Spleen (tissue), 11 donors: Measurements from ENCODE around the gene CREB3. TPM values are rescaled to one million over a fixed set of nuclear protein-coding genes. Genes with fewer than 3 reads are reported as not detected.

ENCODE experiments used
- DNase-seq: peaks from one replicate; pipeline ENCODE4 v3.0.0-alpha.2; 2020
- H3K27ac ChIP-seq, 8 donors: fragments of 200-600 bp; sonication (generic) in 7 of 8; 1 replicate in 4 of 8; 2 replicates in 4 of 8; pipeline versions ENCODE4 v1.5.0 to v1.8.0; 2016 to 2021; ENCODE audit warnings: inconsistent platforms in 4 of 8, mild to moderate bottlenecking in 4 of 8, moderate library complexity in 1 of 8
- H3K27me3 ChIP-seq, 7 donors: fragments of 200-600 bp; sonication (generic) in 6 of 7; replicated peaks in 1 of 7; 1 replicate in 4 of 7; 2 replicates in 3 of 7; pipeline versions ENCODE4 v1.5.0 to v1.8.0; 2016 to 2021; ENCODE audit warnings: inconsistent platforms in 3 of 7, mild to moderate bottlenecking in 1 of 7
- H3K36me3 ChIP-seq, 6 donors: fragments of 200-600 bp; sonication (generic) in 5 of 6; 1 replicate in 4 of 6; 2 replicates in 2 of 6; pipeline versions ENCODE4 v1.5.0 to v1.8.0; 2016 to 2021; ENCODE audit warnings: inconsistent platforms in 2 of 6
- H3K4me1 ChIP-seq, 6 donors: fragments of 200-600 bp; sonication (generic) in 5 of 6; 1 replicate in 3 of 6; 2 replicates in 3 of 6; pipeline versions ENCODE4 v1.5.0 to v1.8.0; 2016 to 2021; ENCODE audit warnings: inconsistent platforms in 3 of 6
- H3K4me3 ChIP-seq, 8 donors: fragments of 200-600 bp; sonication (generic) in 7 of 8; 1 replicate in 4 of 8; 2 replicates in 4 of 8; pipeline versions ENCODE4 v1.5.0 to v1.8.0; 2016 to 2021; ENCODE audit warnings: inconsistent platforms in 4 of 8, mild to moderate bottlenecking in 4 of 8, moderate library complexity in 2 of 8
- H3K9me3 ChIP-seq, 8 donors: fragments of 200-600 bp; sonication (generic) in 7 of 8; 1 replicate in 4 of 8; 2 replicates in 4 of 8; pipeline versions ENCODE4 v1.5.0 to v1.8.0; 2016 to 2021; ENCODE audit warnings: inconsistent platforms in 4 of 8
- POLR2A ChIP-seq, 3 donors: fragments of 450-650 bp; IDR thresholded peaks; one replicate each; pipeline ENCODE4 v1.5.1; 2017; ENCODE audit warnings: antibody characterized with exemption in 3 of 3, mild to moderate bottlenecking in 1 of 3
- POLR2AphosphoS5 ChIP-seq, 3 donors: sonication (generic); formaldehyde crosslinking; IDR thresholded peaks; one replicate each; pipeline ENCODE4 v1.5.1; 2017; ENCODE audit warnings: antibody characterized with exemption in 3 of 3
- WGBS, 5 donors: extraction: QIAGEN DNeasy Blood & Tissue Kit in 3 of 5; methylation state at CpG; one replicate each; pipeline versions ENCODE4 v1.1.5 to v1.1.7; 2013 to 2018; 5-methylcytosine and 5-hydroxymethylcytosine counted together
- intact Hi-C: fragments of 100-400 bp; cut with DNase I; formaldehyde crosslinking; loops from one replicate; pipeline ENCODE4 v1.15.0; 2023; ENCODE audit warnings: low total_unique reads
- polyA plus RNA-seq, 3 donors: library from polyadenylated mRNA; stranded (reverse); fragments of 200-250 nt; gene quantifications; one replicate each; pipeline ENCODE4 v1.2.1, GENCODE V29; 2013
- total RNA-seq, 7 donors: library from RNA; depleted of rRNA in 3 of 7; stranded (reverse); fragments of >200 nt in 3 of 7; fragmentation: NEBNext Ultra II Directional in 4 of 7; extraction: Animal tissue kit (Norgen Biotek cat#: 25700) in 4 of 7; gene quantifications; one replicate each; pipeline versions ENCODE4 v1.1.0 to v1.2.1, GENCODE V29; 2016 to 2021
- TF ChIP-seq, protein P1 (sequence below), 11 experiments: fragments of 200-600 bp in 7 of 11; fragments of 450-650 bp in 4 of 11; sonication (generic) in 4 of 11; IDR thresholded peaks in 8 of 11; conservative IDR thresholded peaks in 3 of 11; 1 replicate in 7 of 11; 2 replicates in 4 of 11; pipeline versions ENCODE4 v1.4.0 to v1.8.0; 2016 to 2021; ENCODE audit warnings: antibody characterized with exemption in 11 of 11, inconsistent platforms in 4 of 11, mild to moderate bottlenecking in 1 of 11
- donor health status: healthy with polysubstance abuse.
- donor health status: DM: no; HTN: no; CAD: no; lungs with moderate emphysema.
- donor health status: DM: no; HTN: no; CAD: no.
- donor health status: Bipolar disorder and iron deficiency.
- donor health status: healthy.
- donor health status: DM: no; HTN: no; CAD: no.
- donor health status: DM: yes; HTN: yes; CAD: no.

The CREB3 gene
- total and polyA plus RNA-seq, 10 donors, result 14.7 to 35.9 (median 25.7) TPM

DNA sequence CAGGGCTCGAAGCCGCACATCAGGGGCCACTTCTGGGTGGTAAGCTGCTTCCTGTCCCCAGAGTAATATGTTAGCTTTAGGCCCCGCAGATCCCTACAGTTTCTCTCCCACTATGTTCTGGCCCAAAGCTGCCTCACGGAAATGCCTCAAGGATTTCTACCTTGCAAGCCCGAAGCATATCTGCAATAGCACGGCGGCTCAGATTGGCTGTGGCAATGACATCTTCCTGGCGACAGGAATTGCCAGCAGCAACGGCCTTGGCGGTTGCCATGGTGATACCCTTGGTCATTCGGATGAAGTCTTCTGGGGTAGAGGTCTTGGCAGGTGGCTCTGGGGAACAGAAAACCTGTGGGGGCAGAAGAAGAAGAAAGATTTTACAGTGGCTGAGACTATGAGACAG lies 32.4 kb upstream of the CREB3 start:
- peak in 2 of 3 donors; percentile 69 to 75 for TF ChIP-seq POLR2AphosphoS5 (IDR thresholded peaks at IDR 0.05)
- TF ChIP-seq, protein P1, sequence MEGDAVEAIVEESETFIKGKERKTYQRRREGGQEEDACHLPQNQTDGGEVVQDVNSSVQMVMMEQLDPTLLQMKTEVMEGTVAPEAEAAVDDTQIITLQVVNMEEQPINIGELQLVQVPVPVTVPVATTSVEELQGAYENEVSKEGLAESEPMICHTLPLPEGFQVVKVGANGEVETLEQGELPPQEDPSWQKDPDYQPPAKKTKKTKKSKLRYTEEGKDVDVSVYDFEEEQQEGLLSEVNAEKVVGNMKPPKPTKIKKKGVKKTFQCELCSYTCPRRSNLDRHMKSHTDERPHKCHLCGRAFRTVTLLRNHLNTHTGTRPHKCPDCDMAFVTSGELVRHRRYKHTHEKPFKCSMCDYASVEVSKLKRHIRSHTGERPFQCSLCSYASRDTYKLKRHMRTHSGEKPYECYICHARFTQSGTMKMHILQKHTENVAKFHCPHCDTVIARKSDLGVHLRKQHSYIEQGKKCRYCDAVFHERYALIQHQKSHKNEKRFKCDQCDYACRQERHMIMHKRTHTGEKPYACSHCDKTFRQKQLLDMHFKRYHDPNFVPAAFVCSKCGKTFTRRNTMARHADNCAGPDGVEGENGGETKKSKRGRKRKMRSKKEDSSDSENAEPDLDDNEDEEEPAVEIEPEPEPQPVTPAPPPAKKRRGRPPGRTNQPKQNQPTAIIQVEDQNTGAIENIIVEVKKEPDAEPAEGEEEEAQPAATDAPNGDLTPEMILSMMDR (IDR thresholded peaks at IDR 0.05 in 8 of 11, conservative IDR thresholded peaks at IDR 0.05 in 3 of 11), result no peak
- no peak overlapping the region for H3K4me3 ChIP-seq
- DNase-seq, result peak; percentile 85
- H3K4me1 ChIP-seq, result peaks cover 4 to 73% (median 21%) of the 10 kb centered on the region in 6 donors
- H3K36me3 ChIP-seq, result peaks cover 20 to 98% (median 93%) of the 10 kb centered on the region in 6 donors
- H3K9me3 ChIP-seq, result no peaks in the 10 kb centered on the region
- intact Hi-C loops, result no loop called here
- H3K27ac ChIP-seq, result peak overlapping the region in 6 of 8 donors; percentile 22 to 86 (median 70)
- 70 to 91% (median 75%) methylated on average over 11 of the region's 11 CpGs for WGBS, 5 donors
- H3K27me3 ChIP-seq, result no peaks in the 10 kb centered on the region

DNA sequence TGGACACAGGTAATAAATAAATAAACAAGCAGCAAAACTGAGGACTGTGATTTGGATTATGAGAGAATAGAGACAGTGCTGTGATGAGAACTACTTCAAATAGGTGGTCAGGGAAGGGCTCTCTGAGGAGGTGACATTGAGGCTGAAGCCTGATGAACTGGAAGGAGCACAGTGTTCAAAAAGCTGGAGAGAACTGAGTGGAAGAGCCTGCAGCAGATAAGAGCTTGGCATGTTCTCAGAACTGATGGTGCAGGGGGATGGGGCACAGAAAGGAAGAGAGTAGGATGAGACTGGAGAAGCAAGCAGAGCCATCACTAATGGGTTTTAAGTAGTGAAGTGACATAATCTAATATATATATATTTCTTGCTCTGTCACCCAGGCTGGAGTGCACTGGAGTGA lies 31.5 kb upstream of the CREB3 start:
- no peak for DNase-seq
- H3K4me1 ChIP-seq, result peaks cover 4 to 77% (median 25%) of the 10 kb centered on the region in 6 donors
- peak overlapping the region in 4 of 8 donors; percentile 26 to 86 (median 70) for H3K27ac ChIP-seq
- TF ChIP-seq, protein P1 (IDR thresholded peaks at IDR 0.05 in 8 of 11, conservative IDR thresholded peaks at IDR 0.05 in 3 of 11), result no peak
- TF ChIP-seq POLR2AphosphoS5 (IDR thresholded peaks at IDR 0.05) (no peak), POLR2A (IDR thresholded peaks at IDR 0.05) (no peak)
- intact Hi-C loops, result no loop called here
- H3K27me3 ChIP-seq, result no peaks in the 10 kb centered on the region
- no peaks in the 10 kb centered on the region for H3K9me3 ChIP-seq
- peaks cover 25 to 100% (median 98%) of the 10 kb centered on the region in 6 donors for H3K36me3 ChIP-seq
- H3K4me3 ChIP-seq, result no peak overlapping the region

DNA sequence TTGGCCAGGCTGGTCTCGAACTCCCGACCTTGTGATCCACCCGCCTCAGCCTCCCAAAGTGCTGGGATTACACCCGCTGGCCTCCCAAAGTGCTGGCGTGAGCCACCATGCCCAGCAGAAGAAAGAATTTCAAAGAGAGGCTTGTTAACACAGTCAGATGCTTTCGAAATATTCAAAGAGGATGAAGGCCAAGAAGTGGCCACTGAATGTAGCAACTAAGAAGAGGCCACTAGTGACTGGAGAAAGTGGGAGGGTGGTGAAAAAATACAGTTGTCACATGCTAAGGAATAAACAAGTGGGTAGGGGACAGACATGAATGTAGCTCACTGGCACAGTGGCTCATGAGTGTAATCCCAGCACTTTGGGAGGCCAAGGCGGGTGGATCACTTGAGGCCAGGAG lies 29.8 kb upstream of the CREB3 start:
- WGBS, 5 donors, result 92 to 98% (median 95%) methylated on average over 7 of the region's 7 CpGs
- no peak for DNase-seq
- intact Hi-C loops, result no loop called here
- TF ChIP-seq, protein P1 (IDR thresholded peaks at IDR 0.05 in 8 of 11, conservative IDR thresholded peaks at IDR 0.05 in 3 of 11), result no peak
- TF ChIP-seq POLR2AphosphoS5 (IDR thresholded peaks at IDR 0.05), result no peak
- peak overlapping the region in 2 of 8 donors; percentile 13 to 14 for H3K27ac ChIP-seq
- H3K27me3 ChIP-seq, result no peaks in the 10 kb centered on the region
- peaks cover 42 to 100% (median 100%) of the 10 kb centered on the region in 6 donors for H3K36me3 ChIP-seq
- peaks cover 0 to 65% (median 17%) of the 10 kb centered on the region in 6 donors for H3K4me1 ChIP-seq
- no peaks in the 10 kb centered on the region for H3K9me3 ChIP-seq
- no peak overlapping the region for H3K4me3 ChIP-seq

DNA sequence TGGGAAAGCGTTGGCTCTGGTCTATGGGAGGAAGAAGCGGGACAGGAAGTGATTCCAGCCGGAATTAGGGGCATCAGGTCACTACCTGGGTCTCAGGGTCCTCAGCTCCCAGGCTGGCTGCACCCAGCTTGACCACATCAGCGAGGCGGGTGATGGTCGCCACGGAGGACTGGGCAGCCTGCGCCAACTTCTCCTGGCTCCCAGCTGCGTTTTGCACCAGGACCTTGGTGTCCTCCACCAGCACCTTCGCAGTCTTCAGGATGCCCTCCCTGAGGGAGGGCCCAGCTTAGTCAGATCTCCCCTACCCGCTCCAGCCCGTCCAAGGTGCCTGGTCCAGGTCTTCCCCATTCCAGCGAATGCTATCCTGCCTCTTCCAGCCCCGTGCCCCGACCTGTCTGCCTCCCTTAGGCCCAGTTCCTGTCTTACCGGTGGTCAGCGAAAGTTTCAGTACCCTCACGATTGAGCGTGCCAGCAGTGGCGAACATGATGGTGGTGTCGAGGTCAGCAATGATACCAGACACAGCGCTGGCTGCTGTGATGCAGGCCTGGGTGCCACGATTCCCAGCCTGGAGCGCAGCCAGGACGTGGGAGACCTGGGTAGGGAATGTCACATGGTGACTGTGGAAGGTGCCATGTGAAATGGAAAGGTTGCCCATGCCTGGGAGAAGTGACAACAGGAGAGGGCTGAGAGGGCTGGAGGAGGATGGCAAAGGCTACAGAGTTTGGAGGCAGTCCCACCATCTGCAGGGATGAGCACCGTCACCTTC lies 28.4 kb upstream of the CREB3 start:
- WGBS, 5 donors, result 90 to 96% (median 93%) methylated on average over 23 to 26 of the region's 26 CpGs
- Histone ChIP-seq H3K4me3 (no peak overlapping the region), H3K36me3 (peaks cover 50 to 100% (median 100%) of the 10 kb centered on the region in 6 donors), H3K27ac (peak overlapping the region in 6 of 8 donors; percentile 43 to 72 (median 58)), H3K27me3 (no peaks in the 10 kb centered on the region), H3K4me1 (peaks cover 0 to 51% (median 11%) of the 10 kb centered on the region in 6 donors), H3K9me3 (no peaks in the 10 kb centered on the region)
- TF ChIP-seq POLR2AphosphoS5 (IDR thresholded peaks at IDR 0.05), result peak in 2 of 3 donors; percentile 42 to 75
- TF ChIP-seq, protein P1 (IDR thresholded peaks at IDR 0.05 in 8 of 11, conservative IDR thresholded peaks at IDR 0.05 in 3 of 11), result no peak
- intact Hi-C loops, result no loop called here
- no peak for DNase-seq
